ENCODE measurements around the gene SCGB2B2.

GRCh38 chr19:34713262-34713637 lies 36.3 kb upstream of the SCGB2B2 start:
- TF ChIP-seq CTCF (IDR thresholded peaks at IDR 0.05) = no peak
- no peak for TF ChIP-seq POLR2AphosphoS5 (IDR thresholded peaks at IDR 0.05; ENCODE audit: low read depth, low read length)
- no peak for TF ChIP-seq REST (IDR thresholded peaks at IDR 0.05; ENCODE audit: insufficient read depth in 1 of 2, low read depth in 2 of 2, low read length in 1 of 2)
- TF ChIP-seq SIN3A (IDR thresholded peaks at IDR 0.05; ENCODE audit: borderline replicate concordance, insufficient read depth, low read depth, low read length) = no peak

Data from Panc1 (cell line).